ENCODE data around the gene IRF6.

Gene IRF6

GRCh38 chr1:209790286-209791193 lies 15.4 kb downstream of the IRF6 start:
- no peak overlapping the region for H3K4me3 ChIP-seq (replicated peaks; ENCODE audit: low read depth, low read length)
- TF ChIP-seq CTCF (IDR thresholded peaks at IDR 0.05; ENCODE audit: low read length, missing control alignments): no peak
- DNase-seq (ENCODE audit: low read depth): no peak

GRCh38 chr1:209789245-209789644 lies 16.7 kb downstream of the IRF6 start:
- TF ChIP-seq CTCF (IDR thresholded peaks at IDR 0.05; ENCODE audit: low read length, missing control alignments): no peak
- no peak overlapping the region for H3K4me3 ChIP-seq (replicated peaks; ENCODE audit: low read depth, low read length)
- DNase-seq (ENCODE audit: low read depth): no peak

- H3K4me3 ChIP-seq (replicated peaks; ENCODE audit: low read depth, low read length): no peak overlapping the region
- DNase-seq (ENCODE audit: low read depth): peak; percentile 33
- TF ChIP-seq CTCF (IDR thresholded peaks at IDR 0.05; ENCODE audit: low read length, missing control alignments): no peak
Measured at GRCh38 chr1:209787551-209787950, 18.4 kb downstream of the IRF6 start.

- no peak for TF ChIP-seq CTCF (IDR thresholded peaks at IDR 0.05; ENCODE audit: low read length, missing control alignments)
- DNase-seq (ENCODE audit: low read depth): no peak
Measured at GRCh38 chr1:209786146-209786545, 19.8 kb downstream of the IRF6 start.

GRCh38 chr1:209785592-209785991 lies 20.4 kb downstream of the IRF6 start:
- DNase-seq (ENCODE audit: low read depth): no peak
- TF ChIP-seq CTCF (IDR thresholded peaks at IDR 0.05; ENCODE audit: low read length, missing control alignments): no peak
- H3K4me3 ChIP-seq (replicated peaks; ENCODE audit: low read depth, low read length): no peak overlapping the region

More at GRCh38 chr1:209786146-209786545, 19.8 kb downstream of the IRF6 start:
- no peak overlapping the region for H3K4me3 ChIP-seq (replicated peaks; ENCODE audit: low read depth, low read length)

- peak; percentile 98 for DNase-seq (ENCODE audit: low read depth)
- no peak for TF ChIP-seq CTCF (IDR thresholded peaks at IDR 0.05; ENCODE audit: low read length, missing control alignments)
- H3K4me3 ChIP-seq (replicated peaks; ENCODE audit: low read depth, low read length): peak within 1 kb of the TSS; percentile 92
Measured at GRCh38 chr1:209784265-209785169, 21.4 kb downstream of the IRF6 start, which contains the start of gene C1orf74. Gene C1orf74, minus strand, starts transcription at chr1:209784559. Its CDS starts 925 bp downstream, at chr1:209783634.
